ENCODE data around the gene INSL3. TPM values are rescaled to one million over a fixed set of nuclear protein-coding genes. Genes with fewer than 3 reads are reported as not detected.

The INSL3 gene
- total RNA-seq, 4 donors from 2014 or later: not detected

DNA sequence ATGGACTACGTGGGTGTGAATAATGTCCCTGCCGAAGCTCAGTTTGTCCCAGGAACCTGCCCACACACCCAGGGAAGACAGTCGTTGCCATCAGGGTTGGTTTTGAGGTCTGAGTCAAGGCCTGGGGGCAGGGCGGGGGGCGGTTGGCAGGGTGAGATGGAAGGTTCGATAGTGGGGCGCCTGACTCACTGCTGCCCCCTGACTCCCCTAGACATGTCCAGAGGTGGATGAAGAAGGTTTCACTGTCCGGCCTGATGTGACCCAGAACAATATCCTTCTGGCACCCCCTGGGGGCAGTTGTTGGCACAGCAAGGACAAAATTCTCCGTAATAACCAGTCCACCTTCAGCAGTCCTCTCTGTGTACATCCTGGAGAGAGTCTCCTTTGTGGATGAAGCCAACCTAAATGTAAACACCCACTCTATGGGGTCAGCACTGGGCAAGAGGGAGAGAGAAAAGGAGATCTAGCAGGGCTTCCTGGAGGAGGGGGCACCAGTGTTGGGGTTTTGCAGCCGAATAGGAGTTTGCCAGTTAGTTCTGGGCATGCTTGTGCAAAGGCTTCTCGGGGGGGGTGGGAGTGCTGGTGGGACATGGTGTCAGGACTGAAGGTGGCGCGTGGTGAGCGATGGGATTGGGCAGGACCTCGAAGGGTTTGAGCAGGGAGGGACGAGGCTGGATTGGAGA, 45.9 kb downstream of the INSL3 start:
- TF ChIP-seq, protein P1, sequence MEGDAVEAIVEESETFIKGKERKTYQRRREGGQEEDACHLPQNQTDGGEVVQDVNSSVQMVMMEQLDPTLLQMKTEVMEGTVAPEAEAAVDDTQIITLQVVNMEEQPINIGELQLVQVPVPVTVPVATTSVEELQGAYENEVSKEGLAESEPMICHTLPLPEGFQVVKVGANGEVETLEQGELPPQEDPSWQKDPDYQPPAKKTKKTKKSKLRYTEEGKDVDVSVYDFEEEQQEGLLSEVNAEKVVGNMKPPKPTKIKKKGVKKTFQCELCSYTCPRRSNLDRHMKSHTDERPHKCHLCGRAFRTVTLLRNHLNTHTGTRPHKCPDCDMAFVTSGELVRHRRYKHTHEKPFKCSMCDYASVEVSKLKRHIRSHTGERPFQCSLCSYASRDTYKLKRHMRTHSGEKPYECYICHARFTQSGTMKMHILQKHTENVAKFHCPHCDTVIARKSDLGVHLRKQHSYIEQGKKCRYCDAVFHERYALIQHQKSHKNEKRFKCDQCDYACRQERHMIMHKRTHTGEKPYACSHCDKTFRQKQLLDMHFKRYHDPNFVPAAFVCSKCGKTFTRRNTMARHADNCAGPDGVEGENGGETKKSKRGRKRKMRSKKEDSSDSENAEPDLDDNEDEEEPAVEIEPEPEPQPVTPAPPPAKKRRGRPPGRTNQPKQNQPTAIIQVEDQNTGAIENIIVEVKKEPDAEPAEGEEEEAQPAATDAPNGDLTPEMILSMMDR (IDR thresholded peaks at IDR 0.05; ENCODE audit: low read depth): no peak

GRCh38 chr19:17772172-17772571, 49.1 kb downstream of the INSL3 start:
- TF ChIP-seq, protein P1 (IDR thresholded peaks at IDR 0.05; ENCODE audit: low read depth): no peak

GRCh38 chr19:17770613-17771012, 50.7 kb downstream of the INSL3 start:
- TF ChIP-seq, protein P1 (IDR thresholded peaks at IDR 0.05; ENCODE audit: low read depth): no peak

DNA sequence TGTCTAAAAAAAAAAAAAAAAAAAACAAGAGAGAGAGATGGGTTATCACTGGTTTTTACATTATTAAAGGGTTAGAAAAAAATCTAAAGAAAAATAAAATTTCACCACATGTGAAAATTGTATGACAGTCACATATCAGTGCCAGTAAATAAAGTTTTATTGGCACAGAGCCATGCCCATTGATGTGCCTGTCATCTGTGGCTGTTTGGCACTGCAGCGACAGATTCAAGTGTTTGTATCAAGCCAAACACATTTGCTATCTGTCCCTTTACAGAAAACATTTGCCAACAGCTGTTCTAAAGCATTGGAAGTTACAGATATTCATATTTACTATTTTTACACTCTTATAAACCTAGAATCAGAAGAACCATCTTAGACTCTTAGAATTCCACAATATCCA, 53.8 kb downstream of the INSL3 start:
- TF ChIP-seq, protein P1 (IDR thresholded peaks at IDR 0.05; ENCODE audit: low read depth): no peak

DNA sequence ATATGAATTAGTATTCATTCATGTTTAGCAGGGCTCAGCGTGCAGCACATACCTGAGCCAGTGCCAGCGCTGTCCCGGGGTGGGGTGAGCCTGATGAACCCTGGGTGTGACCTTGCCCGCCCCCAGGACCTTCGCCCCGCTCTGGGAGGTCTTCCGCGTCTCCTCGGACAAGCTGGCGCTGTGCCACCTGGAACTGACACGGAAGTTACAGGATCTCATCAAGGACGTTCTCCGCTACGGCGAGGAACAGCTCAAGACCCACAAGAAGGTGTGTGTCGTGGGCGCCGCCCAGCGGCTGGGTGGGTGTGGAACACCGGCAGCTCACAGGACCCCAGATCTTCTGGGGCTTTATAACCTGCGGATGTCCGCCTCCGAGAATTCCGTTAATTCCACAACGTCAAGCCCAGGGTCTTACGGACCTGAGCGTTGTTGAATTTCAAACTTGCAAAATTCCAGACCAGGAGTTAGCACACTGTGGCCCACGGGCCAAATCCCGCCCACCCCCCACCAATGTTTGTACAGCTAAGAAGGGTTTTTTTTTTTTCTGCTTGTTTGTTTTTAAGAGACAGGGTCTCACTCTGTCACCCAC, 54.7 kb downstream of the INSL3 start:
- TF ChIP-seq, protein P1 (IDR thresholded peaks at IDR 0.05; ENCODE audit: low read depth): no peak

Small RNAs within 50 kb of the gene (small RNA-seq; reads per million reads assigned to genes)
- not detected for gene SNORA68

Other genes with a start within 250 kb of the INSL3 start
- not detected for gene UNC13A, start 133.2 kb downstream of the INSL3 start, total RNA-seq
- 10 to 100 TPM; 14.1 to 23.2 (median 16.5) TPM for gene MAP1S, start 102.0 kb downstream of the INSL3 start, total RNA-seq
- 1 to 10 TPM; 2.1 to 5.1 (median 3.9) TPM for gene FCHO1, start 70.0 kb downstream of the INSL3 start, total RNA-seq
- 1 to 10 TPM in 1 of 4 donors, not detected in 3; 1.1 TPM for gene B3GNT3, start 26.4 kb downstream of the INSL3 start, total RNA-seq
- gene JAK3, start 26.5 kb upstream of the INSL3 start, total RNA-seq: 1 to 10 TPM; 2.3 to 5.1 (median 3.9) TPM
- 1,000 to 10,000 TPM; 1,051 to 1,626 (median 1,352) TPM for gene RPL18A, start 38.4 kb upstream of the INSL3 start, total RNA-seq
- not detected for gene SLC5A5, start 50.4 kb upstream of the INSL3 start, total RNA-seq
- 10 to 100 TPM; 33.4 to 54.3 (median 42.7) TPM for gene CCDC124, start 111.5 kb upstream of the INSL3 start, total RNA-seq
- gene KCNN1, start 145.6 kb upstream of the INSL3 start, total RNA-seq: not detected
- gene ARRDC2, start 186.7 kb upstream of the INSL3 start, total RNA-seq: 100 to 1,000 TPM in 2 of 4 donors, 10 to 100 TPM in 2; 38.5 to 140 (median 84.0) TPM